A549 (cell line): Measurements from ENCODE around the gene NEIL3. TPM values are rescaled to one million over a fixed set of nuclear protein-coding genes. Genes with fewer than 3 reads are reported as not detected.

Experiments
- ATAC-seq, 2 experiments: fragments of 200-7000 bp in 1 of 2; fragments of >200 bp in 1 of 2; cut with Nextera tagmentation in 1 of 2; cut with Tn5 transposase in 1 of 2; 3 replicates each; pipeline versions ENCODE4 v1.8.0 to v1.9.1; 2018 to 2020; ENCODE audit warnings: mild to moderate bottlenecking in 1 of 2, moderate library complexity in 1 of 2
- CTCF ChIA-PET: fragments of 300-600 bp; sonication (Branson Sonifier 250); formaldehyde crosslinking; extraction: SDS; loops from one replicate; lab custom pipeline; 2021; ENCODE audit warnings: antibody characterized with exemption, inconsistent platforms; lab: Yijun Ruan, JAX
- POLR2A ChIA-PET: fragments of 350-600 bp; formaldehyde crosslinking; extraction: SDS; loops from one replicate; lab custom pipeline; 2021; ENCODE audit warnings: antibody characterized with exemption, inconsistent platforms; lab: Yijun Ruan, JAX
- DNase-seq, 2 experiments: peaks; one replicate each; pipeline versions ENCODE4 v3.0.0 to v3.0.0-alpha.2; 2011 to 2016; ENCODE audit warnings: low read depth in 1 of 2, low spot score in 1 of 2
- FAIRE-seq: peaks from 2 replicates; lab custom pipeline; 2011; peaks lifted over from hg19 to GRCh38; lab: Jason Lieb, UNC
- H3K27ac ChIP-seq, 2 experiments: fragments of >200 bp; sonication (Bioruptor Twin); formaldehyde crosslinking; 3 replicates each; pipeline ENCODE4 v1.5.1; 2016 to 2017
- H3K4me1 ChIP-seq: fragments of >200 bp; sonication (Bioruptor Twin); formaldehyde crosslinking; 3 replicates; pipeline ENCODE4 v1.6.1; 2016
- H3K4me2 ChIP-seq: fragments of >200 bp; sonication (Bioruptor Twin); formaldehyde crosslinking; 3 replicates; pipeline ENCODE4 v1.6.1; 2016
- H3K4me3 ChIP-seq: fragments of >200 bp; sonication (Bioruptor Twin); formaldehyde crosslinking; 3 replicates; pipeline ENCODE4 v1.5.1; 2016
- H3K9me3 ChIP-seq: fragments of >200 bp; sonication (Bioruptor Twin); formaldehyde crosslinking; 3 replicates; pipeline ENCODE4 v1.6.1; 2016
- CHD4 ChIP-seq: fragments of 200-600 bp; sonication (generic); IDR thresholded peaks from 2 replicates; pipeline ENCODE4 v1.6.1; 2016; ENCODE audit warnings: antibody characterized with exemption, mild to moderate bottlenecking, borderline replicate concordance
- EHMT2 ChIP-seq: fragments of 200-600 bp; sonication (generic); IDR thresholded peaks from 2 replicates; pipeline ENCODE4 v1.6.1; 2016; ENCODE audit warnings: antibody characterized with exemption, low read depth, mild to moderate bottlenecking, moderate library complexity
- FOXS1 ChIP-seq: fragments of 250-450 bp; sonication (Bioruptor Pico); IDR thresholded peaks from 2 replicates; pipeline ENCODE4 v1.5.0; 2020; ENCODE audit warnings: mild to moderate bottlenecking, moderate library complexity
- HDAC2 ChIP-seq: fragments of 200-600 bp; sonication (generic); IDR thresholded peaks from 2 replicates; pipeline ENCODE4 v1.6.1; 2016
- HEYL ChIP-seq: fragments of 250-450 bp; sonication (Bioruptor Pico); IDR thresholded peaks from 2 replicates; pipeline ENCODE4 v1.8.0; 2021; ENCODE audit warnings: mild to moderate bottlenecking, moderate library complexity
- HOXB5 ChIP-seq: fragments of 250-450 bp; sonication (Bioruptor Pico); IDR thresholded peaks from 2 replicates; pipeline ENCODE4 v1.5.0; 2020; ENCODE audit warnings: mild to moderate bottlenecking, moderate library complexity
- JUN ChIP-seq, 2 experiments: fragments of >200 bp; sonication (Bioruptor Twin); formaldehyde crosslinking; IDR thresholded peaks; 2 replicates in 1 of 2; 3 replicates in 1 of 2; pipeline ENCODE4 v1.6.1; 2016 to 2017
- KDM1A ChIP-seq: fragments of 200-600 bp; sonication (generic); IDR thresholded peaks from 2 replicates; pipeline ENCODE4 v1.6.1; 2016; ENCODE audit warnings: low read depth, mild to moderate bottlenecking
- MAFK ChIP-seq: fragments of 450-650 bp; IDR thresholded peaks from 2 replicates; pipeline ENCODE4 v1.6.1; 2014; ENCODE audit not compliant: partially characterized antibody
- PHF8 ChIP-seq: fragments of 200-600 bp; sonication (generic); IDR thresholded peaks from 2 replicates; pipeline ENCODE4 v1.6.1; 2016; ENCODE audit warnings: low read depth, mild to moderate bottlenecking, antibody characterized with exemption, moderate library complexity, borderline replicate concordance
- RNF2 ChIP-seq: fragments of 200-600 bp; sonication (generic); IDR thresholded peaks from 2 replicates; pipeline ENCODE4 v1.6.1; 2016; ENCODE audit warnings: low read depth, mild to moderate bottlenecking, antibody characterized with exemption, moderate library complexity, borderline replicate concordance
- SMC3 ChIP-seq: fragments of >200 bp; sonication (Bioruptor Twin); formaldehyde crosslinking; IDR thresholded peaks from 3 replicates; pipeline ENCODE4 v1.6.1; 2018; ENCODE audit warnings: inconsistent platforms
- TFCP2L1 ChIP-seq: fragments of 250-450 bp; sonication (Bioruptor Pico); IDR thresholded peaks from 2 replicates; pipeline ENCODE4 v1.5.0; 2021; ENCODE audit warnings: mild to moderate bottlenecking
- TP53 ChIP-seq: fragments of 250-450 bp; sonication (Bioruptor Pico); IDR thresholded peaks from 2 replicates; pipeline ENCODE4 v1.5.0; 2021; ENCODE audit warnings: mild to moderate bottlenecking, moderate library complexity
- ZNF302 ChIP-seq: fragments of 250-450 bp; sonication (Bioruptor Pico); IDR thresholded peaks from 2 replicates; pipeline ENCODE4 v1.9.0; 2021; ENCODE audit warnings: inconsistent platforms, mild to moderate bottlenecking, moderate library complexity
- ZSCAN20 ChIP-seq: fragments of 250-450 bp; sonication (Bioruptor Pico); IDR thresholded peaks from 2 replicates; pipeline ENCODE4 v1.8.0; 2022; ENCODE audit warnings: mild to moderate bottlenecking, moderate library complexity
- WGBS: methylation state at CpG from one replicate; pipeline ENCODE4 v1.1.6; 2017; ENCODE audit errors: missing lambda C conversion rate; 5-methylcytosine and 5-hydroxymethylcytosine counted together
- polyA plus RNA-seq, 4 experiments: library from polyadenylated mRNA; depleted of rRNA in 3 of 4; stranded (reverse); fragments of >200 nt; fragmentation: RNase III in 1 of 4; extraction: RNeasy Plus Mini Kit Qiagen cat#74134 plus additional on column Dnase treatment in 1 of 4; gene quantifications; 2 replicates in 3 of 4; 3 replicates in 1 of 4; pipeline ENCODE4 v1.2.3, GENCODE V29; 2011 to 2017
- TF ChIP-seq, protein P1 (sequence below): fragments of 250-450 bp; sonication (Bioruptor Pico); IDR thresholded peaks from 2 replicates; pipeline ENCODE4 v1.5.0; 2021; ENCODE audit warnings: mild to moderate bottlenecking, moderate library complexity, borderline replicate concordance
- TF ChIP-seq, protein P2 (sequence below): fragments of >200 bp; sonication (Bioruptor Twin); formaldehyde crosslinking; IDR thresholded peaks from 2 replicates; pipeline ENCODE4 v1.6.1; 2016
- TF ChIP-seq, protein P3 (sequence below): fragments of 200-600 bp; sonication (generic); IDR thresholded peaks from 2 replicates; pipeline ENCODE4 v1.6.1; 2016; ENCODE audit warnings: antibody characterized with exemption, mild to moderate bottlenecking, moderate library complexity
- TF ChIP-seq, protein P4 (sequence below): IDR thresholded peaks from 2 replicates; pipeline ENCODE4 v1.6.1; 2012

The NEIL3 gene
- polyA plus RNA-seq, 2 of the 4 experiments (the other 2 are of a cell fraction) = 23.4 to 42.0 TPM

DNA sequence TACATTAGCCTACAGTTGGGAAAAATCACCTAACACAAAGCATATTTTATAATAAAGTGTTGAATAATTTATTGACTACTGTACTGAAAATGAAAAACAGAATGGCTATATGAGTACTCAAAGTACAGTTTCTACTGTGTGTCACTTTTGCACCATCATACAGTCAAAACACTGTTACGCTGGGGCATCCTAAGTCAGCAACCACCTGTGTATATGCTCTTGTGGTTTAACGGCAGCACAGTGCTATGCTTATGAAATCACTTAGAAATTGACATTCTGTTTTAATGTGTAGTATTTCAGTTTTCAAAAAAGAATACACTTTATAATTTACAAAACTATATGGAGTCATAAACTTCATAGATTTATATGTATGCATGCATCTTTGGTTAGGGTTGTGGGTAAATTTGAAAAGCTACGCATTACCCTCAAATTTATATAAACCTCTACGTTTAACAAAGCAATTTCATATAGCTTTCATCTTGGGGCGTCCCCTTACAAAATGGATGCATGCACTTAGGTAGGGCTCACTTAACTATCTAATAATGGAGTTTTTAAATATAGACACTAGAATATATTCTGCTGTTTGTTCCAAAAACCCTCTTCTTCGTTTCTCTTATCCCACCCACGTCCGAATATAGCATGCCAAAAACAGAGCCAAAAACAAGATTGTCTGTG, 690 bp upstream of the NEIL3 start:
- ATAC-seq = no peak; a peak in 2 of 6 replicates
- TF ChIP-seq HEYL (CRISPR knock-in tag) = 0 out of 2 replicates have a peak, but pooled peaks have one; percentile 39
- no peak for TF ChIP-seq SMC3
- TF ChIP-seq, all 56 proteins: peak for 1
- DNase-seq (no peak), FAIRE-seq (no peak)
- ChIA-PET POLR2A (interaction anchor here (2.6 kb wide), 1 partner anchor 133 kb away, joined by 7 read pairs; the partner anchor contains the start of gene AGA), CTCF (interaction anchor here (1.1 to 2.0 kb wide), 5 partner anchors 13 to 262 kb away, joined by 3 to 6 read pairs (median 4); no protein-coding TSS in a partner anchor)
- H3K4me3 ChIP-seq = peak overlapping the region; percentile 58
- no peaks in the 10 kb centered on the region for H3K9me3 ChIP-seq
- H3K4me1 ChIP-seq = peaks cover 34% of the 10 kb centered on the region
- peak overlapping the region; percentile 88 for H3K4me2 ChIP-seq
- peak overlapping the region; percentile 84 to 90 for H3K27ac ChIP-seq
- 28% methylated on average over 8 of the region's 8 CpGs for WGBS

DNA sequence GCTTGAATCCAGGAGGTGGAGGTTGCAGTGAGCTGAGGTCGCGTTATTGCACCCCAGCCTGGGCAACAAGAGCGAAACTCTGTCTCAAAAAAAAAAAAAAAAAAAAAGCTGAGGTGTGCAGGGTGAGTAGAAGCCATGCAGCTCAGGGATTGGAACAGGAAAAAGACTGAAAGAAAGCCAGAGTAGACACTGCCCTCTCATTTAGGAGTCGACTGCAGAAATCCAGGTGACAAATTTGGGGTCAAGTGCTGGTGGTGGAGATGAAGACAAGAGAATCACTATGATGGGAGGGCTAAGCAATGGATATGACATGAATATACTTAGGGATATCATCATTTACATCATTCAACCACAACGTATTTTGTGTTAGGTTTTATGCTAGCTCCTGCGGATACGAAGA, 1.9 kb downstream of the NEIL3 start:
- TF ChIP-seq EHMT2 (no peak), HDAC2 (no peak), KDM1A (no peak), PHF8 (no peak), HEYL (CRISPR knock-in tag) (no peak), ZNF302 (CRISPR knock-in tag) (no peak), RNF2 (no peak), HOXB5 (CRISPR knock-in tag) (no peak), FOXS1 (no peak), JUN (IDR thresholded peaks at IDR 0.05) (no peak), CHD4 (no peak), TP53 (CRISPR knock-in tag) (no peak), TFCP2L1 (CRISPR knock-in tag) (no peak), MAFK (no peak), ZSCAN20 (CRISPR knock-in tag) (no peak)
- TF ChIP-seq, protein P1, sequence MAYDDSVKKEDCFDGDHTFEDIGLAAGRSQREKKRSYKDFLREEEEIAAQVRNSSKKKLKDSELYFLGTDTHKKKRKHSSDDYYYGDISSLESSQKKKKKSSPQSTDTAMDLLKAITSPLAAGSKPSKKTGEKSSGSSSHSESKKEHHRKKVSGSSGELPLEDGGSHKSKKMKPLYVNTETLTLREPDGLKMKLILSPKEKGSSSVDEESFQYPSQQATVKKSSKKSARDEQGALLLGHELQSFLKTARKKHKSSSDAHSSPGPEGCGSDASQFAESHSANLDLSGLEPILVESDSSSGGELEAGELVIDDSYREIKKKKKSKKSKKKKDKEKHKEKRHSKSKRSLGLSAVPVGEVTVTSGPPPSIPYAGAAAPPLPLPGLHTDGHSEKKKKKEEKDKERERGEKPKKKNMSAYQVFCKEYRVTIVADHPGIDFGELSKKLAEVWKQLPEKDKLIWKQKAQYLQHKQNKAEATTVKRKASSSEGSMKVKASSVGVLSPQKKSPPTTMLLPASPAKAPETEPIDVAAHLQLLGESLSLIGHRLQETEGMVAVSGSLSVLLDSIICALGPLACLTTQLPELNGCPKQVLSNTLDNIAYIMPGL (CRISPR knock-in tag) = no peak
- TF ChIP-seq, protein P2, sequence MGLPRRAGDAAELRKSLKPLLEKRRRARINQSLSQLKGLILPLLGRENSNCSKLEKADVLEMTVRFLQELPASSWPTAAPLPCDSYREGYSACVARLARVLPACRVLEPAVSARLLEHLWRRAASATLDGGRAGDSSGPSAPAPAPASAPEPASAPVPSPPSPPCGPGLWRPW = no peak
- TF ChIP-seq, protein P3, sequence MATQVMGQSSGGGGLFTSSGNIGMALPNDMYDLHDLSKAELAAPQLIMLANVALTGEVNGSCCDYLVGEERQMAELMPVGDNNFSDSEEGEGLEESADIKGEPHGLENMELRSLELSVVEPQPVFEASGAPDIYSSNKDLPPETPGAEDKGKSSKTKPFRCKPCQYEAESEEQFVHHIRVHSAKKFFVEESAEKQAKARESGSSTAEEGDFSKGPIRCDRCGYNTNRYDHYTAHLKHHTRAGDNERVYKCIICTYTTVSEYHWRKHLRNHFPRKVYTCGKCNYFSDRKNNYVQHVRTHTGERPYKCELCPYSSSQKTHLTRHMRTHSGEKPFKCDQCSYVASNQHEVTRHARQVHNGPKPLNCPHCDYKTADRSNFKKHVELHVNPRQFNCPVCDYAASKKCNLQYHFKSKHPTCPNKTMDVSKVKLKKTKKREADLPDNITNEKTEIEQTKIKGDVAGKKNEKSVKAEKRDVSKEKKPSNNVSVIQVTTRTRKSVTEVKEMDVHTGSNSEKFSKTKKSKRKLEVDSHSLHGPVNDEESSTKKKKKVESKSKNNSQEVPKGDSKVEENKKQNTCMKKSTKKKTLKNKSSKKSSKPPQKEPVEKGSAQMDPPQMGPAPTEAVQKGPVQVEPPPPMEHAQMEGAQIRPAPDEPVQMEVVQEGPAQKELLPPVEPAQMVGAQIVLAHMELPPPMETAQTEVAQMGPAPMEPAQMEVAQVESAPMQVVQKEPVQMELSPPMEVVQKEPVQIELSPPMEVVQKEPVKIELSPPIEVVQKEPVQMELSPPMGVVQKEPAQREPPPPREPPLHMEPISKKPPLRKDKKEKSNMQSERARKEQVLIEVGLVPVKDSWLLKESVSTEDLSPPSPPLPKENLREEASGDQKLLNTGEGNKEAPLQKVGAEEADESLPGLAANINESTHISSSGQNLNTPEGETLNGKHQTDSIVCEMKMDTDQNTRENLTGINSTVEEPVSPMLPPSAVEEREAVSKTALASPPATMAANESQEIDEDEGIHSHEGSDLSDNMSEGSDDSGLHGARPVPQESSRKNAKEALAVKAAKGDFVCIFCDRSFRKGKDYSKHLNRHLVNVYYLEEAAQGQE = no peak
- TF ChIP-seq, protein P4, sequence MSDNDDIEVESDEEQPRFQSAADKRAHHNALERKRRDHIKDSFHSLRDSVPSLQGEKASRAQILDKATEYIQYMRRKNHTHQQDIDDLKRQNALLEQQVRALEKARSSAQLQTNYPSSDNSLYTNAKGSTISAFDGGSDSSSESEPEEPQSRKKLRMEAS = no peak
- TF ChIP-seq, all 56 proteins: peak for 0
- peak overlapping the region; percentile 84 for H3K27ac ChIP-seq
- ATAC-seq (no peak), DNase-seq (no peak), FAIRE-seq (no peak)
- CTCF ChIA-PET = interaction anchor here (3.0 kb wide), 1 partner anchor 61 kb away, joined by 14 read pairs; no protein-coding TSS in a partner anchor
- POLR2A ChIA-PET = no interaction called here
- WGBS = 7% methylated on average over 7 of the region's 7 CpGs
- peaks cover 55% of the 10 kb centered on the region for H3K4me1 ChIP-seq
- H3K4me3 ChIP-seq = peak overlapping the region; percentile 58
- no peaks in the 10 kb centered on the region for H3K9me3 ChIP-seq
- H3K4me2 ChIP-seq = peak overlapping the region; percentile 88
